SK-N-SH treated with all-trans-retinoic acid at 6 μM for 48 hours (cell line): ENCODE data around the gene SPAG9.
A peak's percentile ranks its signal among the peaks of the same experiment; 100 is the strongest.

Experiments
- ATAC-seq: fragments of 200-7000 bp; cut with Tn5 transposase; 3 replicates; pipeline ENCODE4 v1.9.1; 2020; ENCODE audit warnings: mild to moderate bottlenecking, moderate library complexity
- ARNTL ChIP-seq: fragments of 450-650 bp; formaldehyde crosslinking; IDR thresholded peaks from 2 replicates; pipeline ENCODE4 v1.5.0; 2020; ENCODE audit warnings: low read depth, mild to moderate bottlenecking, moderate library complexity, borderline replicate concordance
- BACH2 ChIP-seq: fragments of 250-450 bp; sonication (Bioruptor Pico); IDR thresholded peaks from 2 replicates; pipeline ENCODE4 v1.9.0; 2021; ENCODE audit warnings: mild to moderate bottlenecking, borderline replicate concordance
- CREB5 ChIP-seq: fragments of 250-450 bp; sonication (Bioruptor Pico); IDR thresholded peaks from 2 replicates; pipeline ENCODE4 v1.5.1; 2020; ENCODE audit warnings: low read depth, mild to moderate bottlenecking, moderate library complexity
- CSRNP3 ChIP-seq: fragments of 250-450 bp; sonication (Bioruptor Pico); IDR thresholded peaks from 2 replicates; pipeline ENCODE4 v1.5.1; 2021; ENCODE audit warnings: mild to moderate bottlenecking, moderate library complexity
- ESRRG ChIP-seq: fragments of 250-450 bp; sonication (Bioruptor Pico); IDR thresholded peaks from 2 replicates; pipeline ENCODE4 v1.6.1; 2021; ENCODE audit warnings: mild to moderate bottlenecking
- GLIS3 ChIP-seq: fragments of 250-450 bp; sonication (Bioruptor Pico); IDR thresholded peaks from 2 replicates; pipeline ENCODE4 v1.5.0; 2020; ENCODE audit warnings: mild to moderate bottlenecking, moderate library complexity
- ISL1 ChIP-seq: fragments of 250-450 bp; sonication (Bioruptor Pico); IDR thresholded peaks from 2 replicates; pipeline ENCODE4 v2.1.2; 2022; ENCODE audit warnings: mild to moderate bottlenecking, moderate library complexity
- OSR1 ChIP-seq: fragments of 250-450 bp; sonication (Bioruptor Pico); IDR thresholded peaks from 2 replicates; pipeline ENCODE4 v1.8.0; 2022; ENCODE audit warnings: moderate library complexity, mild to moderate bottlenecking, inconsistent platforms
- PATZ1 ChIP-seq: fragments of 250-450 bp; sonication (Bioruptor Pico); IDR thresholded peaks from 2 replicates; pipeline ENCODE4 v1.8.0; 2020; ENCODE audit warnings: mild to moderate bottlenecking, moderate library complexity, borderline replicate concordance
- PPARA ChIP-seq: fragments of 250-450 bp; sonication (Bioruptor Pico); IDR thresholded peaks from 2 replicates; pipeline ENCODE4 v1.5.0; 2020; ENCODE audit warnings: mild to moderate bottlenecking, borderline replicate concordance
- SNAI2 ChIP-seq: fragments of 250-450 bp; sonication (Bioruptor Pico); IDR thresholded peaks from 2 replicates; pipeline ENCODE4 v1.5.0; 2020; ENCODE audit warnings: mild to moderate bottlenecking, moderate library complexity
- TCF4 ChIP-seq: fragments of 250-450 bp; sonication (Bioruptor Pico); IDR thresholded peaks from 2 replicates; pipeline ENCODE4 v1.8.0; 2021; ENCODE audit warnings: mild to moderate bottlenecking, moderate library complexity, borderline replicate concordance
- TOX ChIP-seq: fragments of 250-450 bp; sonication (Bioruptor Pico); IDR thresholded peaks from 2 replicates; pipeline ENCODE4 v1.8.0; 2021; ENCODE audit warnings: mild to moderate bottlenecking, moderate library complexity, borderline replicate concordance
- TSHZ2 ChIP-seq: fragments of 250-450 bp; sonication (Bioruptor Pico); IDR thresholded peaks from 2 replicates; pipeline ENCODE4 v1.5.0; 2020; ENCODE audit warnings: mild to moderate bottlenecking, moderate library complexity
- ZC3H10 ChIP-seq: fragments of 250-450 bp; sonication (Bioruptor Pico); IDR thresholded peaks from 2 replicates; pipeline ENCODE4 v1.5.1; 2021; ENCODE audit warnings: mild to moderate bottlenecking, moderate library complexity
- ZFP3 ChIP-seq: fragments of 250-450 bp; sonication (Bioruptor Pico); IDR thresholded peaks from 2 replicates; pipeline ENCODE4 v1.5.0; 2020; ENCODE audit warnings: mild to moderate bottlenecking, moderate library complexity
- ZNF70 ChIP-seq: fragments of 450-650 bp; formaldehyde crosslinking; IDR thresholded peaks from 2 replicates; pipeline ENCODE4 v1.5.0; 2020; ENCODE audit warnings: mild to moderate bottlenecking, moderate library complexity

SPAG9 gene

GRCh38 chr17:51004249-51004648 is 116.4 kb downstream of the SPAG9 start:
- TF ChIP-seq ZNF70 (CRISPR knock-in tag) (no peak), ARNTL (CRISPR knock-in tag) (no peak), OSR1 (CRISPR knock-in tag) (no peak), PATZ1 (CRISPR knock-in tag) (no peak), TCF4 (CRISPR knock-in tag) (no peak), GLIS3 (CRISPR knock-in tag) (no peak), ZC3H10 (no peak)
- TF ChIP-seq, all 23 proteins: peak for 0
- ATAC-seq: no peak

GRCh38 chr17:51000835-51001638 is 119.6 kb downstream of the SPAG9 start:
- TF ChIP-seq TSHZ2 (CRISPR knock-in tag) (no peak), CREB5 (CRISPR knock-in tag) (no peak), CSRNP3 (no peak), BACH2 (CRISPR knock-in tag) (no peak), PPARA (CRISPR knock-in tag) (no peak), GLIS3 (CRISPR knock-in tag) (no peak), ESRRG (CRISPR knock-in tag) (no peak), SNAI2 (CRISPR knock-in tag) (no peak), ZC3H10 (no peak), ZNF70 (CRISPR knock-in tag) (no peak), ARNTL (CRISPR knock-in tag) (no peak)
- ATAC-seq: peak; percentile 95

- no peak for ATAC-seq
- no peak for TF ChIP-seq PATZ1 (CRISPR knock-in tag)
- no peak for TF ChIP-seq TOX (CRISPR knock-in tag)
- no peak for TF ChIP-seq ZFP3
- TF ChIP-seq ESRRG (CRISPR knock-in tag): no peak
Observed at GRCh38 chr17:50995668-50996067, 125.0 kb downstream of the SPAG9 start.

- ATAC-seq: no peak
- TF ChIP-seq GLIS3 (CRISPR knock-in tag) (no peak), TOX (CRISPR knock-in tag) (no peak), ISL1 (CRISPR knock-in tag) (no peak)
Observed at GRCh38 chr17:50993544-50993943, 127.1 kb downstream of the SPAG9 start.
